HG03342 (cell line): ENCODE data around the gene KCNJ11.
"Not testable (repeated sequence)": the region's sequence is repeated elsewhere in the genome, so short reads cannot be mapped to it uniquely, and the experiment has no call there.

Source experiments
- ATAC-seq: cut with Tn5 transposase; IDR thresholded peaks from one replicate; pipeline ENCODE4 v1.9.1; 2021; ENCODE audit warnings: mild to moderate bottlenecking, moderate library complexity; ENCODE audit not compliant: unreplicated experiment

KCNJ11 gene

GRCh38 chr11:17388609-17389210 is at the start of gene KCNJ11:
TSS of gene KCNJ11 (minus strand) at chr11:17388659. CDS start at chr11:17388091, 568 bp downstream.
- ATAC-seq: peak; percentile 42

- ATAC-seq: no peak
Observed at GRCh38 chr11:17437366-17437765, 48.9 kb upstream of the KCNJ11 start.

GRCh38 chr11:17434108-17434507 is 45.6 kb upstream of the KCNJ11 start:
- no peak for ATAC-seq

- ATAC-seq: no peak
Observed at GRCh38 chr11:17432002-17432401, 43.5 kb upstream of the KCNJ11 start.

GRCh38 chr11:17431139-17431538 is 42.7 kb upstream of the KCNJ11 start:
- no peak for ATAC-seq

DNA sequence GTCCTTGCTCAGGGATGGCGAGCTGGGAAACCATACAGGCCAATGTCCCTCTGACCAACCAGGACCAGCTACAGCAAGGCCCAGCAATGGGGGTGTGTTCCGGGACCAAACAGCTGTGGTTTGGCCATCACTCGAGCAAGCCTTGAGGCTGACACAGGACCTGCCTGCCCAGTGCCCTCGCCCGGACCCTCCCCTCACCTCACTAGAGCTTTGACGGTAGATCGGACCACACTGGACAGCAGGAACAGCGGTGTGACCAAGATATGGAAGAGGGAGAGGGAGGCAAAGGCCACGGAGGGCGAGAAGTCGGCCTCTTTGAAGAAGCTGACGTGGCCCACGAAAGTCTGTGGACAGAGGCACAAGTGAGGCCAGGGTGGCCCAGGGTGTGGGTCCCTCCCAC is 42.2 kb upstream of the KCNJ11 start:
- no peak for ATAC-seq

DNA sequence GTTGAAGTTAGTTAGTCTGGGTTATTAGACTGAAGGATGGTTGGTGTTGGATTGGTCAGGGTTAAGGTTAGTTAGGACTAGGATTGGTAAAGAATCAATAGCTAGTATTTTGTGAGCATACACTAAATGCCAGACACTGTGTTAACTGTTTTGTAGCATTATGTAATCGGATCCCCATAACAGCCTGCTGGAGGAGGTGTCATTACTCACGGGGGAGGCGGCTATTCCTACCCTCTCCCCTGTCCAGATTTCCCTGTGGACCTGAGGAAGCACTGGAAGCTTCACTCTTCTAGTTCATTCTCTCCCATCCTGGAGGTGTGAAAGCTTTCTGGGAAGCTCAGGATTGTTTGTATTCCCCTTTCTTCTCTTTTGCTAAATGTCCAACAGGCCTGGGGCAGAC is 40.5 kb upstream of the KCNJ11 start:
- ATAC-seq: no peak

DNA sequence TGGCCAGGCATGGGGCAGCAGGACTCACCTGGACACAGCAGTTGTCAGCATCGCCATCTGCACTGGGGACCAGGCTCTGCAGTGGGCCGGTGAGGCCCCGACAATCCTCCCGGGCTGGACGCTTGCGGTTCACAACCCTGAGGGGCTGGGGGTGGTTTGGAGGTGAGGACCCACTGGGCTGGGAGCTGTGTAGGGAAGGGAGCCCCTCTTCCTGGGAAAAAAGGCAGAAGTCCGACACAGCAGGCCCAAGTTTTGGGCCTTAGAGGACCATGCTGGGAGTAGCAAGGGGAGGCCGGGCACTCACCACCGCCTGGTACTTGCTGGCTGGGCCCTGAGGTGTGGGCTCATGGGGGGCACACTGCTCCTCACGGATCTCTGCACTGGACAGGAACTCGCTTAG is 39.8 kb upstream of the KCNJ11 start:
- no peak for ATAC-seq

- not testable (repeated sequence) for ATAC-seq
Observed at GRCh38 chr11:17426233-17426632, 37.8 kb upstream of the KCNJ11 start.

GRCh38 chr11:17423533-17424310 is 35.3 kb upstream of the KCNJ11 start:
- no peak for ATAC-seq

GRCh38 chr11:17421781-17422180 is 33.3 kb upstream of the KCNJ11 start:
- ATAC-seq: no peak

DNA sequence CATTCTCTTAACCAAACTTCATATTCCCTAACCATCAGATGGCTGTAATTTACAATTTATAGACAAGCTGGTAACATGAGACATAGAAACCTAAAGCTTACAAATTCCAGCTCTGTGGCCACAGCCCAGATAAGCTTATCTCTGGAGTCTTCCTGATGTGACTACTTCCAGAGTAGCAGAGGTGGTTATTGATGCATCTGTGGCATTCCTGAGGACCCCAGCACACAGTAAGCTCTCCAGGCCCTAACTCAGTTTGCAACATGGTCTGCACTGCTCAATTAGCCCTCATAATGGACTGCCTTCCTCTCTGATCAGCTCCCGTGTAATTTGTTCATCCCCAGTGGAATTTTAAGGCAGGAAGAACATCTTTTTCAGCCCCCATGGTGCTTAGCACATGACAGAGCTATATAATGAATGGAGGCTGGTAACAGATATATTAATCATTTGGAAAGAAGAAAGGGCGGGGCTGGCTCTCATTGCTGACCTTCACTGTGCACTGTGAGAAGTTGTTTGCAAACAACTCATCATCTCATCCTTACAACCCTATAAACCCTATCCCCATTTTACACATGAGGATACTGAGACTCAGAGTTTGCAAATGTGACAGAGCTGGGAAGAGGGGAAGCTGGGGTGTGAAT is 30.1 kb upstream of the KCNJ11 start:
- no peak for ATAC-seq

- ATAC-seq: no peak
Observed at GRCh38 chr11:17416492-17416891, 28.0 kb upstream of the KCNJ11 start.

DNA sequence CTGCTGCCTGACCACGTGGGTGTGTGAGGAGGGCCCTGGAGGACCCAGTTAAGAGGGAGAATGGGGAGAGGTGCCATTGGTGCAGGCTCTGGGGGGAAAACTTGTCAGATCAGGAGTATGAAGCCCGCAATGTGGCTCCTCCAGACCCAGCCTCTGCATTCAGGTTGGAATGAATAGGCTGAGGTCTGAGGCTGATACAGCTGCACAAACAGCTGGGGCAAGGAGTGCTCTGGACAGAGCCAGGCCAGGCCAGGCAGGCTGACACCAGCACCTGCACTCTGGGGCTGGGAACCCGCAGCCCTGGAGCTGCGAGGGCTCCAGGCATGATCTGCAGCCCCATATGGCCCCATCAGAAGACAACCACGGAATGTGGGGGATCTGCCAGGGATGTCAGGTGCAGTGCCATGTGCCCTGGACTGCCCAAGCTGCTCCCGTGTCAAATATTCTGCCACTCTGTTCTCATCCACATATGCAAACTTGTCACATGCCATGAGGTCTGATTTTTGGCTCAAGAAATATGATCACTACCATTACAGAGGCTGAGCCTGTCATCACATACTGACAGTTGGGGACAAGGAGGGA is 27.2 kb upstream of the KCNJ11 start:
- ATAC-seq: no peak

DNA sequence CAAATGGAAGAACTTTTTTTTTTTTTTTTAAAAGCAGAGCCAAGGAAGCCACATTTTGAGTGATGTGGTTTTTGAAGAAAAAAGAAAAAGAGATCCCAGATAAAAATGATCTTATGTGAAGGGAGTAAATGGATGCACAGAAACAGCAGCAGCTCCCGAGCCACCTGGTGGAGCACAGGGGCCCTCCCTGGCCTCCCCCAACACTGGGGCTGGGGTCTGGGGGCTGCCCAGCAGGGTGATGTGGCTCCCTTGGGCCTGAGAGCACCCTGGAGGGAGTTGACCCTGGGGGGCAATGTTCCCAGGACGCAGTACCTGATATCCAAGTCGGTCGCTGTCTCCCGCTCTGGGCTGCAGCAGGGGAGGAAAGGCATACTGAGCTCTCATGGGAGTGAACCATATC is 26.5 kb upstream of the KCNJ11 start:
- no peak for ATAC-seq

- ATAC-seq: no peak
Observed at GRCh38 chr11:17414317-17414737, 25.9 kb upstream of the KCNJ11 start.

GRCh38 chr11:17413414-17414316 is 25.2 kb upstream of the KCNJ11 start:
- no peak for ATAC-seq

GRCh38 chr11:17412488-17413180 is 24.2 kb upstream of the KCNJ11 start:
- no peak for ATAC-seq

DNA sequence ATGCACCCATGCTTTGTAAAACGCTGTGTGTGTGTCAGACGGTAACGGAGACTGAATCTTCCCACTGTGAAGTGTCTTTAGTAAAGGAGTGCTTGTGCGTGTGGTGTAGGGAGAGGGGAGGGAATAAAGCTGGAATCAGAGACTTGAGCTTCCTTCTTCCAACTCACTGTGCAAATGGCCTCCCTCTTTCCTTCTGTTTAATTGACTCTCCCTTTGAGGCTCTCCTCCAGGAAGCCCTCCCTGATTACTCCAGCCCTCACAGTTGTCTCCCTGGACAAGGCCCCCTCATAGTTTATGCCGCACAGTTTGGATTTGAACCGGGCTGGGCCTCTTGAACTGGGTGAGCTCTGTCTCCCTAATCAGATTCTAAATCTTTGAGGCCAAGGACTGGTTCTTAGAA is 23.0 kb upstream of the KCNJ11 start:
- no peak for ATAC-seq
